ENCODE measurements around the gene CAMK4.

CAMK4 gene

DNA sequence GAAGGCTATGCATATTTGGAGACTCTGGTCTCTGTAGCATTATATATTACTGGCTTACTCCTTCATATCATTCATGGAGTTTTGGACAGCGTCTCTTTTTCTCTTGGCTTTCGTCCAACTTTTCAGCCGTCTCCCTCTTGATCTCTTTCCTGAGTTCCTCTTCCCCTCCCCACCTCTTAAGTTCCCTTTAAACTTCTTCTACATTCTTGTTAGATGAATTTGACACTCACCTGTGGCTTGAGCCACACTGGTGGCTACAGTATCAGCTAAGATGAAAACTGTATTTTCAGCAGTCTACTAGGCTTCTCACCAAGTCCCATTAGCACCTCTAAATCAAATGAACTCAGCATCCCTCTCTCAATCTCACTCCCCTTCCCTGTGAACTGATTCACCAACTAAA lies 160.0 kb downstream of the CAMK4 start:
- TF ChIP-seq, protein P1, sequence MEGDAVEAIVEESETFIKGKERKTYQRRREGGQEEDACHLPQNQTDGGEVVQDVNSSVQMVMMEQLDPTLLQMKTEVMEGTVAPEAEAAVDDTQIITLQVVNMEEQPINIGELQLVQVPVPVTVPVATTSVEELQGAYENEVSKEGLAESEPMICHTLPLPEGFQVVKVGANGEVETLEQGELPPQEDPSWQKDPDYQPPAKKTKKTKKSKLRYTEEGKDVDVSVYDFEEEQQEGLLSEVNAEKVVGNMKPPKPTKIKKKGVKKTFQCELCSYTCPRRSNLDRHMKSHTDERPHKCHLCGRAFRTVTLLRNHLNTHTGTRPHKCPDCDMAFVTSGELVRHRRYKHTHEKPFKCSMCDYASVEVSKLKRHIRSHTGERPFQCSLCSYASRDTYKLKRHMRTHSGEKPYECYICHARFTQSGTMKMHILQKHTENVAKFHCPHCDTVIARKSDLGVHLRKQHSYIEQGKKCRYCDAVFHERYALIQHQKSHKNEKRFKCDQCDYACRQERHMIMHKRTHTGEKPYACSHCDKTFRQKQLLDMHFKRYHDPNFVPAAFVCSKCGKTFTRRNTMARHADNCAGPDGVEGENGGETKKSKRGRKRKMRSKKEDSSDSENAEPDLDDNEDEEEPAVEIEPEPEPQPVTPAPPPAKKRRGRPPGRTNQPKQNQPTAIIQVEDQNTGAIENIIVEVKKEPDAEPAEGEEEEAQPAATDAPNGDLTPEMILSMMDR (conservative IDR thresholded peaks at IDR 0.05): no peak
- H3K27ac ChIP-seq: no peak overlapping the region

DNA sequence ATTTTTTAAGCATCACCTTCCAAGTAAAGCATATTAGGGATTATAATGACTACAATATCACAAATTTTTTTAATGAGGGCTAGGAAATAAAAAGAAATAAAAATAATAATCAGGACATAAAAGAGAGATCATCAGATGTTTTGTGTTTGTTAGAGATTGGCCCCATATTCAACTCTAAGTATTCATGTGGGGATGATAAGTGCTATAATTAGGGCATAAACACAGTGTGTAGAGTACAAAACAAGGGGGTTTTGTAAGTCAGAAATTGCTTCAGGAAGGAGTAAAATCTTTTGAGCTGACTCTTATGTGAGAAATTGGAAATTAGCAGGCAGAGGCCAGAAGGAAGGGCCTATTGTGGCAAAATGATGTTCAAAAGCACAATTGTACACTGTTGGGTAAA lies 160.9 kb downstream of the CAMK4 start:
- TF ChIP-seq, protein P1 (conservative IDR thresholded peaks at IDR 0.05): no peak
- H3K27ac ChIP-seq: no peak overlapping the region

DNA sequence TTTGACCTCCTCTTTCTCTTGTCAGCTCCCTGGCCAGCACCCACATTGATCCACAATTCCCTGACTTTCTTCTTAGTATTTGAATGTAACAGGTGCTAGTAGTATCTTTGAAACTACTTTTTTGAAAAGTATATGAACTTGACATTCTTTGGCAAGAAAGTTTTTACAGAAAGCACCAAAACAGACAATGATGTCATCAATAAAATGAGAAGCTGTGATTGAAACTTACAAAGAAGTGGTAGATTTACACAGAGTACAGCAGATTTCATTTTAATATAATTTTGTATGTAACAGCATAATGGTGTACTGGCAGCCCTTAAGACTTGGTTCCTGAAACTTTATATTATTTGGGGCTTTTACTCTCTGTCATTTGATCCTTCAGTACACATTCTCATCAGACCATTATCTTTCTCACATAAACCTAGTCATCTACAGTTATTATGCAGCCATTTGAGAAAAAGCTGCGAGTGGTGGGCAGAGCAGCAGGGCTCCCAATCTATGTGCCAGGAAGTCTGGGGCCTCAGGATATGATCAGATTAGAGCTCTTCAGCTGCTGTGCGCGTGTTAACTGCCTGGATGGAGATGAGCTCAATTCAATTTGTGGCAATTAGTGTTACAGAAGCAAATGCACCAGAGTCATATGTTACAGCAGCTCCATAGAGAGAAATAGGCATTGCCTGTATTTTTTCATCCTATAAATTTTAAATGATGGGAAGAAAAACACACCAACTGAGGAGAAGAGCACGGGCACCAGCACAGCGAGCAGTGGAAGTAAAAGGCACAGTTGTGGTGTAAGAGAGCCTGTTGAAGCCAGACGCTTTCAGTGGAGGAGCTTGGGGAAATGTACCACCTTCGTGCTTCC lies 162.0 kb downstream of the CAMK4 start:
- H3K27ac ChIP-seq: no peak overlapping the region
- TF ChIP-seq, protein P1 (conservative IDR thresholded peaks at IDR 0.05): no peak

DNA sequence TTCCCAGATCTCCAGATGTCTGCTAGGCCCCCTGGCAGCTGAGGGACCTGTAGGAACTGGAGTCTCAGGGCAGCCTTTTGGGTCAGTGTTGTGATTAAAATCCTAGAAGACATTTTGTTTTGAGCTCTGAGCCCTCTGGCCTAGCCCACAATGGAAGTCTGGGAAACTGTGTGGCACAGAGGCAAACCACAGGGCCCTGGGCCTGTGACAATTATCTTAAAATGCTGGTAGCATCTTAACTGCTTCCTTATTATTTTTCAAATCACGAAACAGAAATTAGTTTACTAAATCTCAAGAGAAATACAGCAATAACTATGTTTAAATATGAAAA lies 162.6 kb downstream of the CAMK4 start:
- TF ChIP-seq, protein P1 (conservative IDR thresholded peaks at IDR 0.05): no peak
- no peak overlapping the region for H3K27ac ChIP-seq

DNA sequence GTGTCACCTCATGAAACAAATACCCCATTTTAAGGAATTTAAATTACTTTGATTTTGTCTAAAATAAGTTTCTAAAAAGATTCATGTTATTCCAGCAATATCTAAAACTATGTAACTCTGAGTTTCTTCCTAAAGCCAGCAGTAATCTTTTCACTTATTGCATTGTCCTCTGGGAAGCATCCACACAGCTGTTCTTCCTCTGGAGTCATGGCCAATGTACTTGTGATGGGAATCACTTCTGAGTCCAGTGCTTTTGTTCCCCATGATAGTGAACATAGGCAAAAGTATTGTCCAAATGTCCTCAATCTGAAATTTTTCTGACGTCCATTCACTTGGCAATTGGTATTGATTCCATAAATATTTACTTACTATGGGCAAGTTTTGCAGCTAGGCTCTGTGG lies 163.2 kb downstream of the CAMK4 start:
- TF ChIP-seq, protein P1 (conservative IDR thresholded peaks at IDR 0.05): no peak
- H3K27ac ChIP-seq: no peak overlapping the region

DNA sequence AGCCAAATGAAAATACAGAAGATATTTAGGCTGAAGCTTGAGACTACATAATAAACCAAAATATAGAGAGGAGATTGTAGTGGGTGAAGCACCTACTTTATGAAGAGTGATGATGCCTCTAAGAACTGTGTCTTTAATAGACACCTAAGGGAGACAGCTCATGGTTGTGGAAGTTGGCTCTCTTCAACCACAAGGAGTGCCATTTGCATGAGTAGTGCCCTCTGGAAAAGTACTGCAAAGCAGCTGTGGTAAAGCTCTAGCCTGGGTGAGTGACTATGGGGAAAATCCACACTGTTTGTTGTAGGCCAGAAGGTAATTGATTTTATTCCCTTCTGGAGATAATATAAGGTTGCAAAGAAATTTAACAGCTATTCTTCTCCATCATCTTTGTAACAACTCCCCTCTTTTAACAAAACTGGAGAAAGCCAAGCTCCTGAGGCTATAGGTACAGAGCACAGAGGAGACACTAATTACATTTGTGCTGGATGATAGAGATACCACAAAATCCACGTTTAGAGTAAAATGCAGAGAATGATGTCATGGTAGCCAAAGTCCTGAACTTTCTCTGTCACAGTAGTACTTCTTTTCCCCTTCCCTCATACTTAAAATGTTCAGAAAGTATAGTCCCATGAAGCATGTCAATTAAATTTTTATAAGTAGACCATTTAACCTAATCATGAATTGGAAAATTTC lies 165.4 kb downstream of the CAMK4 start:
- TF ChIP-seq, protein P1 (conservative IDR thresholded peaks at IDR 0.05): no peak

DNA sequence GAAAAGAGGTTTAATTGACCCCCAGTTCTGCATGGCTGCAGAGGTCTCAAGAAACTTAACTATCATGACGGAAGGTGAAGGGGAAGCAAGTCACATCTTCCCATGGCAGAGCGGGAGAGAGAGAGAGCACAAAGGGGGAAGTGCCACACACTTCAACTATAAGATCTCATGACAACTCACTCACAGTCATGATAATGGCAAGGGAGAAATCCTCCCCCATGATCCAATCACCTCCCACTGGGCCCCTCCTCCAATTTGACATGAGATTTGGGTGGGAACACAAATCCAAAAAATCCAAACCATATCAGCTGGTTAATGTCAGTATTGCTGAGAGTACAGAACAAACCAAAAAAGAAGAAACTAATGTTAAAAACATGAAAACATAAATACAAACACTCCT lies 168.0 kb downstream of the CAMK4 start:
- TF ChIP-seq, protein P1 (conservative IDR thresholded peaks at IDR 0.05): no peak
- no peak overlapping the region for H3K27ac ChIP-seq

More for the DNA sequence above, 165.4 kb downstream of the CAMK4 start:
- no peak overlapping the region for H3K27ac ChIP-seq

Data from VCaP (cell line).